HG03196 (cell line): Measurements from ENCODE around the gene HYLS1.
A peak's percentile ranks its signal among the peaks of the same experiment; 100 is the strongest.
"Not testable (repeated sequence)": the region's sequence is repeated elsewhere in the genome, so short reads cannot be mapped to it uniquely, and the experiment has no call there.

ENCODE experiments used
- ATAC-seq: cut with Tn5 transposase; IDR thresholded peaks from one replicate; pipeline ENCODE4 v1.9.1; 2021; ENCODE audit not compliant: unreplicated experiment

Gene HYLS1

GRCh38 chr11:125887373-125888324, at the start of gene HYLS1:
HYLS1 (plus strand) TSS chr11:125887668; CDS start chr11:125899369, 11,701 bp downstream.
- peak; percentile 84 for ATAC-seq

GRCh38 chr11:125842321-125842948, 45.0 kb upstream of the HYLS1 start:
- ATAC-seq, result no peak

- no peak for ATAC-seq
Observed at GRCh38 chr11:125846188-125846587, 41.3 kb upstream of the HYLS1 start.

GRCh38 chr11:125857670-125858069, 29.8 kb upstream of the HYLS1 start:
- ATAC-seq, result not testable (repeated sequence)

- not testable (repeated sequence) for ATAC-seq
Observed at GRCh38 chr11:125862786-125863185, 24.7 kb upstream of the HYLS1 start.

GRCh38 chr11:125865354-125865753, 22.1 kb upstream of the HYLS1 start:
- ATAC-seq, result not testable (repeated sequence)

- ATAC-seq, result no peak
Observed at GRCh38 chr11:125869521-125869920, 17.9 kb upstream of the HYLS1 start.

- ATAC-seq, result no peak
Observed at GRCh38 chr11:125871391-125872137, 15.9 kb upstream of the HYLS1 start.

- no peak for ATAC-seq
Observed at GRCh38 chr11:125872138-125872491, 15.4 kb upstream of the HYLS1 start.

- peak; percentile 23 for ATAC-seq
Observed at GRCh38 chr11:125873881-125874555, 13.4 kb upstream of the HYLS1 start.

- peak; percentile 82 for ATAC-seq
Observed at GRCh38 chr11:125874556-125875124, 12.8 kb upstream of the HYLS1 start.

- ATAC-seq, result no peak
Observed at GRCh38 chr11:125881291-125881690, 6.2 kb upstream of the HYLS1 start.

GRCh38 chr11:125883375-125883774, 4.1 kb upstream of the HYLS1 start:
- ATAC-seq, result no peak

GRCh38 chr11:125886997-125887372, 483 bp upstream of the HYLS1 start:
- peak; percentile 31 for ATAC-seq

GRCh38 chr11:125890447-125891100, 3.1 kb downstream of the HYLS1 start:
- ATAC-seq, result no peak

- ATAC-seq, result no peak
Observed at GRCh38 chr11:125892071-125892470, 4.6 kb downstream of the HYLS1 start.

- ATAC-seq, result no peak
Observed at GRCh38 chr11:125892994-125893393, 5.5 kb downstream of the HYLS1 start.

- ATAC-seq, result no peak
Observed at GRCh38 chr11:125901872-125902271, 14.4 kb downstream of the HYLS1 start.

- ATAC-seq, result peak; percentile 3
Observed at GRCh38 chr11:125902277-125902926, 14.9 kb downstream of the HYLS1 start.
